Testis (tissue), 3 donors: ENCODE data around the gene WNT3. TPM values are rescaled to one million over a fixed set of nuclear protein-coding genes. Genes with fewer than 3 reads are reported as not detected.
A peak's percentile ranks its signal among the peaks of the same experiment; 100 is the strongest.

Experiments used
- DNase-seq: peaks from one replicate; pipeline ENCODE4 v3.0.0-alpha.2; 2019
- H3K27ac ChIP-seq, 2 donors: fragments of 200-600 bp; sonication (generic); one replicate each; pipeline ENCODE4 v1.5.1; 2019
- H3K27me3 ChIP-seq: fragments of 200-600 bp; sonication (generic); one replicate; pipeline ENCODE4 v1.5.1; 2019
- H3K36me3 ChIP-seq: fragments of 200-600 bp; sonication (generic); one replicate; pipeline ENCODE4 v1.5.1; 2017; ENCODE audit warnings: low read depth; ENCODE audit errors: missing control alignments
- H3K4me1 ChIP-seq: fragments of 200-600 bp; sonication (generic); one replicate; pipeline ENCODE4 v1.5.1; 2019
- H3K4me3 ChIP-seq, 2 donors: fragments of 200-600 bp; sonication (generic); one replicate each; pipeline ENCODE4 v1.5.1; 2017 to 2019
- H3K9me3 ChIP-seq: fragments of 200-600 bp; sonication (generic); one replicate; pipeline ENCODE4 v1.5.1; 2017
- POLR2A ChIP-seq: fragments of 450-650 bp; IDR thresholded peaks from one replicate; pipeline ENCODE4 v1.6.1; 2017; ENCODE audit warnings: antibody characterized with exemption, mild to moderate bottlenecking, moderate library complexity
- WGBS, 2 donors: methylation state at CpG; one replicate each; pipeline ENCODE4 v1.1.5; 2018; 5-methylcytosine and 5-hydroxymethylcytosine counted together
- intact Hi-C: fragments of 100-400 bp; cut with DNase I; formaldehyde crosslinking; loops from one replicate; pipeline ENCODE4 v1.15.1; 2023; ENCODE audit warnings: low total_unique reads
- polyA plus RNA-seq: library from polyadenylated mRNA; stranded (reverse); fragments of 350-450 nt; fragmentation: Illumina TruSeq; extraction: RNeasy Lipid Tissue Mini Kit (QIAGEN cat#74804); gene quantifications from one replicate; pipeline ENCODE4 v1.2.3, GENCODE V29; 2014; ENCODE audit warnings: low read depth, low replicate concordance; ENCODE audit not compliant: insufficient read depth
- total RNA-seq, 2 donors: library from RNA; depleted of rRNA; stranded (reverse); fragments of >200 nt; gene quantifications; one replicate each; pipeline ENCODE4 v1.2.3, GENCODE V29; 2016
- TF ChIP-seq, protein P1 (sequence below), 3 experiments: fragments of 450-650 bp in 2 of 3; fragments of 200-600 bp in 1 of 3; sonication (generic) in 1 of 3; IDR thresholded peaks; one replicate each; pipeline ENCODE4 v1.5.1; 2016 to 2019; ENCODE audit warnings: antibody characterized with exemption in 3 of 3, mild to moderate bottlenecking in 2 of 3, moderate library complexity in 1 of 3

The WNT3 gene
- total and polyA plus RNA-seq, 3 donors from 2014 or later: 6.4 to 9.8 (median 7.7) TPM

DNA sequence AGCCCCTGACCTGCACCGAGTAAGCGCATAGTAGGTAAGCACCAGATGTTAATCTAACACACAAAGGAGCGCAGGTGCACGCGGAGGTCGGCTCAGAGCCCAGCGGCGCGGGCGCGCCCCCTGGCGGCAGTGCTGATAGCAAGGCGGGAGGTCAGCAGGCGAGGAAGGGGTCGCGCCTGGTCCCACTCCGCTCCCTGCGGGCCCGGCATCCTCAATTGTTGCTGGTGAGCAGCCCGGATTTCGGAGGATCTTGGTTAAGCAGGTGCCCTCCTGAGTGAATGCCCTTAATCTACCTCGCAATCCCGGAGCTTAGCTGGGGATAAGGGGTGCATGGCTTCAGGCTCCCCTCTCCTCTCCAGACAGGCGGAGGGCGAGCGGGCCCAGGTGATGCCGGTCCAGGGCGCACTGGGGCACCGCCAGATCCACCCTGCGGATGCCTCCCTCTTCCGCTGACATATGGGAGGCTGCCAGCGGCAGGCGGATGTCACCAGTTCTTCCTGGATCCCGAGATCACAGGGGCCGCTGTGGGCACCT lies 4.0 kb upstream of the WNT3 start:
- TF ChIP-seq POLR2A: no peak
- TF ChIP-seq, protein P1, sequence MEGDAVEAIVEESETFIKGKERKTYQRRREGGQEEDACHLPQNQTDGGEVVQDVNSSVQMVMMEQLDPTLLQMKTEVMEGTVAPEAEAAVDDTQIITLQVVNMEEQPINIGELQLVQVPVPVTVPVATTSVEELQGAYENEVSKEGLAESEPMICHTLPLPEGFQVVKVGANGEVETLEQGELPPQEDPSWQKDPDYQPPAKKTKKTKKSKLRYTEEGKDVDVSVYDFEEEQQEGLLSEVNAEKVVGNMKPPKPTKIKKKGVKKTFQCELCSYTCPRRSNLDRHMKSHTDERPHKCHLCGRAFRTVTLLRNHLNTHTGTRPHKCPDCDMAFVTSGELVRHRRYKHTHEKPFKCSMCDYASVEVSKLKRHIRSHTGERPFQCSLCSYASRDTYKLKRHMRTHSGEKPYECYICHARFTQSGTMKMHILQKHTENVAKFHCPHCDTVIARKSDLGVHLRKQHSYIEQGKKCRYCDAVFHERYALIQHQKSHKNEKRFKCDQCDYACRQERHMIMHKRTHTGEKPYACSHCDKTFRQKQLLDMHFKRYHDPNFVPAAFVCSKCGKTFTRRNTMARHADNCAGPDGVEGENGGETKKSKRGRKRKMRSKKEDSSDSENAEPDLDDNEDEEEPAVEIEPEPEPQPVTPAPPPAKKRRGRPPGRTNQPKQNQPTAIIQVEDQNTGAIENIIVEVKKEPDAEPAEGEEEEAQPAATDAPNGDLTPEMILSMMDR (IDR thresholded peaks at IDR 0.05): peak in 2 of 3 experiments; percentile 30 to 39
- no peaks in the 10 kb centered on the region for H3K36me3 ChIP-seq
- intact Hi-C loops: no loop called here
- no peak overlapping the region for H3K27ac ChIP-seq
- no peak overlapping the region for H3K4me3 ChIP-seq
- WGBS, 2 donors: 12 to 15% methylated on average over 20 to 27 of the region's 35 CpGs
- peaks cover 13% of the 10 kb centered on the region for H3K4me1 ChIP-seq
- no peaks in the 10 kb centered on the region for H3K27me3 ChIP-seq
- H3K9me3 ChIP-seq: no peaks in the 10 kb centered on the region
- peak; percentile 51 for DNase-seq

DNA sequence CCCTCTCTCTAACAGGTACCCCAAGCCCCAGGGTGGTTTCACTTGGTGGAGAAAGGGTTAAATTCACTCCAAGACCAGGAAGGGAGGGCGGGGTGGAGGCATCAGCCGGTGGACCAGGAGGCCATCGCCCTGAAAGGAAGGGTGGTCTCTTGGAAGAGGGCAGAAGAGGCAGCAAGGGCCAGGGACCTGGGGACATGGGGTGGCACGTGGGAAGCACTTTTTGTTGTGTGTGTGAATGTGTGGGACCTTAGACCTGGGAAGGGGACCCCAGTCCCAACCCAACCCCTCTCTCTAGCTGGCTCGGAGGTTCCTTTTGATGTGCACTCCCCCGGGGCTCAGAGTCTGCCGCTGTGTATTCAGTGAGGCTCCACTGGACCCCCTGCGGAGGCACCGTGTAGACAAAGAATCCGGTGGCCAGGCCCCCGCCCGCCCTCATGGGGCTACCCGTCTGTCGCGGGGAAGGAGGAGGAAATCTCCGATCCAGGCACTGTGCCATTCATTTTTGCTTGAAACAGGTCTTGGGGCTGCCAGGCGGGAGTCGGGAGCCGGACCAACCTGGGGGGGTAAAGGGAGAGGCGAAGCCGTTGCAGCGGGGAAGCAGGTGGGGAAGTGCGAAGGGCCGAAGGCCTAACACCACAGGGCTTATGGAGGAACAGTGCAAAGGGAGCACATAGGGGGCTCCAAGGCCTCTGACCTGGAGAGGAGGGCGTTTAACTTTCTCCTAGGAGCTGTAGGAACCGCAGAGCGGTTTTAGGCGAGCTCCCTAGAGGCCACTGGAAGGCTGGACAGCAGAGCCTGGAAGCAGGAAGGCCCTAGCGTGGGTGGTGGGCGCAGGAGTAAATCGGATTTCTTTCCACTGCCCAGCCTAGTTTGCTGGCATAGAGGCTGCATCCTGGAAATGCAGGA lies 3.2 kb upstream of the WNT3 start:
- intact Hi-C loops: no loop called here
- Histone ChIP-seq H3K4me3 (no peak overlapping the region), H3K27me3 (no peaks in the 10 kb centered on the region), H3K4me1 (peaks cover 13% of the 10 kb centered on the region), H3K36me3 (no peaks in the 10 kb centered on the region), H3K27ac (no peak overlapping the region), H3K9me3 (no peaks in the 10 kb centered on the region)
- TF ChIP-seq POLR2A: no peak
- TF ChIP-seq, protein P1 (IDR thresholded peaks at IDR 0.05): no peak
- 15 to 17% methylated on average over 18 to 24 of the region's 31 CpGs for WGBS, 2 donors
- no peak for DNase-seq

DNA sequence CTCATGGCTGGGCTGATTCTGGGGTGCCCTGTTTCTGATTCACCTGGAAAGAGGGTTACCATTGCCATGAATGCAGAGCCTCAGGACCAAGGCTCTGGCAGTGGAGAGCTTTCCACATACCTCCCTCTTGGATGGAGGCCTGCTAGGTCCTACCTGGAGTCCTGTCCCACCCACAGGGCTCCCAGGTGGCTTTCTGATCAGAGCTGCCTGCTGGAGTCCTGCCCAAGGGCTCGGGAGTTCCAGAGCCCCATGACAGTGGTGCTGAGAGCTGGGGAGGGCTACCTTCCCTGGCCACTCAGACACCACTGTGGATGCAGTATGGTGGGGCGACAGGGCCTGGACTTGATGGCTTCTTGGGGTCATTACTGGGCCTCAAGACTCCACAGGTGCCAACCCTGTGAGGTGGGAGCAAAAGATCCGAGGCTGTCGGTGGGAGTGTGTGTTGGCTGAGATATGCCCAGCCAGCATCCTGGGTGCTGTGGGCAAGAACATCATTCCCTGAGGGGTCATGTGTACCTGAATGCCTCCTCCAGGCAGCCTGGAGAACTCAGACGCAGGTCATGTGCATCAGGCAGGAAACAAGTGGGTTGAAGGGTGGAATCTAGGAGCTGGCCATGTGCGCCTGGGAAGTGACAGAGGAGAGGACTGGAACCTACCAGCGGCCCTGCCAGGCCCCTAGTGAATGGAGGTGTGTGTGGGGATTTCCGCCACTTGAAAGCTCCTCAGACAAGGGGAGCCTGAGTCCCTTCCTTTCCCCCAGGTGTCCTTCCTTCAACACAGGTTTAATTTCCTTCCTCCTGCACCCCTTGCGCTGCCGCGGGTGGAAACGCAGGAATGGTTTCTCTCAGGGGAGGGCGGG lies 2.3 kb upstream of the WNT3 start:
- 54 to 62% methylated on average over 7 to 13 of the region's 13 CpGs for WGBS, 2 donors
- Histone ChIP-seq H3K36me3 (no peaks in the 10 kb centered on the region), H3K27me3 (no peaks in the 10 kb centered on the region), H3K4me1 (peaks cover 13% of the 10 kb centered on the region), H3K4me3 (no peak overlapping the region), H3K9me3 (no peaks in the 10 kb centered on the region), H3K27ac (no peak overlapping the region)
- TF ChIP-seq POLR2A: no peak
- DNase-seq: no peak
- intact Hi-C loops: no loop called here

DNA sequence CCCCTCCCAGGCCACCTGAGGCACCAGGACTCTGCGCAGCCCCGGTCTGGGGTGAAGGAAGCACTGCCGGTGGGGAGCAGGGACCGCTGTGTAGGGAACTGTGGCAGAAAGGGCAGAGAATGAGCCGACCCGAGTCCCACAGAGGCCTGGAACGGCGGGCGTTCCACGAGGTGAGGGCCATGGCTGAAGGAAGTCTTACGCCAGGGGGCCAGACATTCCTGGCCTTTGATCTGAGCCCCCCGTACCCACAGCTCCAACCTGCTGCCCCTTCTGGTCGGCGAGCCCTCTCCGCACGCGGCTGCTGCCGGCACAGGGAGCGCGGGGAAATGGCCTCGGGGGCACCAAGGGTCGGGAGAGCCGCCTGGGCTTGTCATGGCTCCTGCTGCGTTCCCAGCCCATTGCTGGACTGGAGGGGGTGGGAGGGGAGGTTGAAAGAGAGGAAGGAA lies 1.4 kb upstream of the WNT3 start:
- DNase-seq: no peak
- Histone ChIP-seq H3K4me1 (peaks cover 13% of the 10 kb centered on the region), H3K27me3 (no peaks in the 10 kb centered on the region), H3K4me3 (no peak overlapping the region), H3K9me3 (no peaks in the 10 kb centered on the region), H3K36me3 (no peaks in the 10 kb centered on the region), H3K27ac (no peak overlapping the region)
- WGBS, 2 donors: 25% methylated on average over 13 to 24 of the region's 24 CpGs
- TF ChIP-seq POLR2A: no peak
- TF ChIP-seq, protein P1 (IDR thresholded peaks at IDR 0.05): no peak
- intact Hi-C loops: no loop called here
